ENCODE measurements around the gene ATP6V0A1.
"Not testable (repeated sequence)": the region's sequence is repeated elsewhere in the genome, so short reads cannot be mapped to it uniquely, and the experiment has no call there.

DNA sequence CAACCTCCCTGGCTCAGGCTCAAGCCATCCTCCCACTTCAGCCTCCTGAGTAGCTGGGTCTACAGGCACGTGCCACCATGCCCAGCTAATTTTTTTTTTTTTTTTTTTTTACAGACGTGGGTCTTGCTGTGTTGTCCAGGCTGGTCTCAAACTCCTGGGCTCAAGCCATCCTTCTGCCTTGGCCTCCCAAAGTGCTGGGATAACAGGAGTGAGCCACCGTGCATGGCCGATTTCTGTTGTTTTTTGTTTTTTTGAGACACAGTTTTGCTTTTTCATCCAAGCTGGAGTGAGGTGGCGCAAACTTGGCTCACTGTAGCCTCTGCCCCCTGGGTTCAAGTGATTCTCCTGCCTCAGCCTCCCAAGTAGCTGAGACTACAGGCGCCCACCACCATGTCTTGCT is 3.7 kb upstream of the ATP6V0A1 start:
- not testable (repeated sequence) for TF ChIP-seq POLR2A (IDR thresholded peaks at IDR 0.05; ENCODE audit: low read length); GATA1 (IDR thresholded peaks at IDR 0.05; ENCODE audit: low read depth, low read length)

All from erythroblast (primary cell).